Endothelial cell of umbilical vein (primary cell): ENCODE results near the gene CYP46A1. TPM values are rescaled to one million over a fixed set of nuclear protein-coding genes. Genes with fewer than 3 reads are reported as not detected.

Experiments
- BruUV-seq: library from RNA; stranded (reverse); fragments of 400-500 nt; replicated peaks from 2 replicates; lab custom pipeline; 2021; lab: Mats Ljungman, UMichigan
- CTCF ChIA-PET: fragments of 300-600, 350-600 bp; sonication (Branson Sonifier 250); formaldehyde crosslinking; loops from one replicate; lab custom pipeline; 2021; ENCODE audit warnings: antibody characterized with exemption, inconsistent platforms; lab: Charles Lee
- POLR2A ChIA-PET: fragments of 300-600, 350-600 bp; sonication (Branson Sonifier 250); formaldehyde crosslinking; loops from one replicate; lab custom pipeline; 2021; ENCODE audit warnings: antibody characterized with exemption, inconsistent platforms; lab: Charles Lee
- DNase-seq: peaks from one replicate; pipeline ENCODE4 v3.0.0-alpha.2; 2011; ENCODE audit warnings: low read depth, low spot score
- FAIRE-seq: peaks from 2 replicates; lab custom pipeline; 2011; peaks lifted over from hg19 to GRCh38; lab: Jason Lieb, UNC
- H2AFZ ChIP-seq: 2 replicates; pipeline ENCODE4 v1.6.0; 2012; ENCODE audit warnings: low read depth, low read length, control low read depth, inconsistent platforms
- H3K27ac ChIP-seq: 2 replicates; pipeline ENCODE4 v1.5.1; 2011; ENCODE audit warnings: low read depth, mild to moderate bottlenecking, control low read depth, low read length, moderate library complexity; ENCODE audit not compliant: insufficient read depth
- H3K27me3 ChIP-seq, 2 experiments: 2 replicates each; pipeline versions ENCODE4 v1.6.0 to v1.6.1; 2011; ENCODE audit warnings: low read length in 2 of 2, mixed read lengths in 1 of 2; ENCODE audit not compliant: control insufficient read depth in 2 of 2, insufficient read depth in 2 of 2
- H3K36me3 ChIP-seq, 2 experiments: 2 replicates in 1 of 2; 3 replicates in 1 of 2; pipeline ENCODE4 v1.5.1; 2011; ENCODE audit warnings: low read length in 2 of 2, mild to moderate bottlenecking in 1 of 2, moderate library complexity in 1 of 2; ENCODE audit not compliant: control insufficient read depth in 2 of 2, insufficient read depth in 2 of 2; ENCODE audit errors: extremely low read depth in 1 of 2
- H3K4me1 ChIP-seq: 3 replicates; pipeline ENCODE4 v1.5.1; 2011; ENCODE audit warnings: mild to moderate bottlenecking, low read length; ENCODE audit not compliant: control insufficient read depth, insufficient read depth; ENCODE audit errors: extremely low read depth
- H3K4me2 ChIP-seq: 2 replicates; pipeline ENCODE4 v1.6.1; 2011; ENCODE audit warnings: low read length, control low read depth, mixed read lengths; ENCODE audit not compliant: insufficient read depth
- H3K4me3 ChIP-seq, 3 experiments: fragments of 200-600 bp in 1 of 3; sonication (generic), shearing (Covaris generic) in 1 of 3; replicated peaks in 1 of 3; 2 replicates each; pipeline ENCODE4 v1.5.1; 2011 to 2016; ENCODE audit warnings: control low read depth in 3 of 3, low read length in 3 of 3, mild to moderate bottlenecking in 2 of 3, inconsistent platforms in 1 of 3, low read depth in 1 of 3, moderate library complexity in 1 of 3; ENCODE audit not compliant: insufficient read depth in 1 of 3
- H3K79me2 ChIP-seq: 2 replicates; pipeline ENCODE4 v1.6.0; 2012; ENCODE audit warnings: low read length, inconsistent platforms; ENCODE audit not compliant: control insufficient read depth, insufficient read depth
- H3K9ac ChIP-seq: replicated peaks from 2 replicates; pipeline ENCODE3; 2011; ENCODE audit warnings: low read length, control low read depth; ENCODE audit not compliant: insufficient read depth; ENCODE audit errors: extremely low read depth
- H3K9me1 ChIP-seq: replicated peaks from 3 replicates; pipeline ENCODE4 v1.6.0; 2011; ENCODE audit warnings: mild to moderate bottlenecking, low read length; ENCODE audit not compliant: control insufficient read depth, insufficient read depth; ENCODE audit errors: extremely low read depth
- H3K9me3 ChIP-seq: replicated peaks from 2 replicates; pipeline ENCODE4 v1.5.1; 2012; ENCODE audit warnings: low read length, inconsistent platforms; ENCODE audit not compliant: control insufficient read depth, insufficient read depth
- H4K20me1 ChIP-seq: replicated peaks from 2 replicates; pipeline ENCODE3; 2011; ENCODE audit warnings: mild to moderate bottlenecking, low read length; ENCODE audit not compliant: control insufficient read depth, insufficient read depth; ENCODE audit errors: extremely low read depth
- FOS ChIP-seq: IDR thresholded peaks from 2 replicates; pipeline ENCODE4 v1.6.1; 2011; ENCODE audit warnings: mild to moderate bottlenecking, low read length, moderate library complexity, borderline replicate concordance; ENCODE audit not compliant: insufficient read depth
- GATA2 ChIP-seq: IDR thresholded peaks from 2 replicates; pipeline ENCODE4 v1.7.0; 2011; ENCODE audit warnings: low read depth, mild to moderate bottlenecking, moderate library complexity, mixed read lengths, low read length; ENCODE audit not compliant: insufficient read length, insufficient read depth
- JUN ChIP-seq: IDR thresholded peaks from 2 replicates; pipeline ENCODE4 v1.6.1; 2011; ENCODE audit warnings: borderline replicate concordance, low read depth; ENCODE audit not compliant: insufficient read length, insufficient read depth
- MYC ChIP-seq: IDR thresholded peaks from one replicate; pipeline ENCODE4 v1.6.1; 2011; ENCODE audit warnings: mild to moderate bottlenecking, low read depth, low read length
- POLR2A ChIP-seq: IDR thresholded peaks from 2 replicates; pipeline ENCODE4 v1.6.1; 2012; ENCODE audit warnings: low read depth, mild to moderate bottlenecking, control low read depth, low read length
- dilution Hi-C: fragments of 300-500 bp; cut with MboI; formaldehyde crosslinking; loops from one replicate; pipeline ENCODE4 v1.15.0; 2019; ENCODE audit warnings: low sequenced_read_pairs; ENCODE audit not compliant: extremely low pct_ligation_motif_present
- intact Hi-C: fragments of 100-400 bp; cut with micrococcal nuclease; formaldehyde crosslinking; loops from one replicate; pipeline ENCODE4 v1.10.0; 2022
- polyA plus RNA-seq, 4 experiments: library from polyadenylated mRNA; depleted of rRNA in 3 of 4; stranded (reverse) in 3 of 4; unstranded in 1 of 4; fragments of >200 nt; gene quantifications; 2 replicates each; pipeline versions ENCODE4 v1.2.1 to v1.2.3, GENCODE V29; 2011 to 2012; ENCODE audit warnings: missing spikeins in 1 of 4
- total RNA-seq: library from RNA; stranded (reverse); gene quantifications from 2 replicates; pipeline ENCODE4 v1.2.3, GENCODE V29; 2021
- TF ChIP-seq, protein P1 (sequence below), 2 donors: IDR thresholded peaks; 1 replicate in 1 of 2; 2 replicates in 1 of 2; pipeline ENCODE4 v1.5.1; 2011; ENCODE audit warnings: low read length in 2 of 2, mild to moderate bottlenecking in 2 of 2, moderate library complexity in 2 of 2, control low read depth in 1 of 2, inconsistent platforms in 1 of 2, low read depth in 1 of 2; ENCODE audit not compliant: insufficient read depth in 1 of 2; ENCODE audit errors: extremely low read depth in 1 of 2
- TF ChIP-seq, protein P2 (sequence below): IDR thresholded peaks from 2 replicates; pipeline ENCODE4 v1.6.1; 2011; ENCODE audit not compliant: insufficient read depth, insufficient read length

Gene CYP46A1
- total and polyA plus RNA-seq, 2 donors (not counting 3 experiments of a cell fraction or from before 2014, with no cell fraction given), result 0.03 to 0.24 TPM

DNA sequence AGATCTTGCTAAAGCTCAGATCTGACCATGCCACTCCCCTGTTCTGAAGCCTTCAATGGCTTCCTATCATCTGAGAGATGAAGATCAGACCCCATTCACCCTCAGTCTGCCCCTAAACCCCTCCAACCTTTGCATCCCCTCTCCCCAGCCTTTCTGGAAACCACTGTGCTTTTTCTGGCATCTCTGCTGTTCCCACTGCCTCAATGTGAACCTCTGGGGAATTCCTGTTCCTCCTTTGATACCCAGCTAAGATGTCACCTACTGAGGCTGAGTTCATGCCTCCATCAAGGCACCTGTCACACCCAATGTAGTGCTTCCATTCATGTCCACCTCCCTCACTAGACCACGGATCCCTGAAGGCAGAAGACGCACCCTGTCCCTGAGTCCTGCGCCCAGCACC is 19.3 kb downstream of the CYP46A1 start:
- Histone ChIP-seq H3K4me3 (no peak overlapping the region), H3K36me3 (no peaks in the 10 kb centered on the region), H3K9me1 (no peaks in the 10 kb centered on the region), H4K20me1 (no peaks in the 10 kb centered on the region), H3K27me3 (no peaks in the 10 kb centered on the region), H3K9me3 (no peaks in the 10 kb centered on the region), H3K4me1 (no peaks in the 10 kb centered on the region), H2AFZ (no peak overlapping the region), H3K27ac (no peak overlapping the region), H3K79me2 (no peaks in the 10 kb centered on the region), H3K9ac (no peak overlapping the region), H3K4me2 (no peak overlapping the region)
- no peak for FAIRE-seq
- dilution Hi-C loops, result no loop called here
- no peak for DNase-seq
- TF ChIP-seq FOS (no peak), POLR2A (no peak), MYC (no peak), GATA2 (no peak)
- TF ChIP-seq, protein P1, sequence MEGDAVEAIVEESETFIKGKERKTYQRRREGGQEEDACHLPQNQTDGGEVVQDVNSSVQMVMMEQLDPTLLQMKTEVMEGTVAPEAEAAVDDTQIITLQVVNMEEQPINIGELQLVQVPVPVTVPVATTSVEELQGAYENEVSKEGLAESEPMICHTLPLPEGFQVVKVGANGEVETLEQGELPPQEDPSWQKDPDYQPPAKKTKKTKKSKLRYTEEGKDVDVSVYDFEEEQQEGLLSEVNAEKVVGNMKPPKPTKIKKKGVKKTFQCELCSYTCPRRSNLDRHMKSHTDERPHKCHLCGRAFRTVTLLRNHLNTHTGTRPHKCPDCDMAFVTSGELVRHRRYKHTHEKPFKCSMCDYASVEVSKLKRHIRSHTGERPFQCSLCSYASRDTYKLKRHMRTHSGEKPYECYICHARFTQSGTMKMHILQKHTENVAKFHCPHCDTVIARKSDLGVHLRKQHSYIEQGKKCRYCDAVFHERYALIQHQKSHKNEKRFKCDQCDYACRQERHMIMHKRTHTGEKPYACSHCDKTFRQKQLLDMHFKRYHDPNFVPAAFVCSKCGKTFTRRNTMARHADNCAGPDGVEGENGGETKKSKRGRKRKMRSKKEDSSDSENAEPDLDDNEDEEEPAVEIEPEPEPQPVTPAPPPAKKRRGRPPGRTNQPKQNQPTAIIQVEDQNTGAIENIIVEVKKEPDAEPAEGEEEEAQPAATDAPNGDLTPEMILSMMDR (IDR thresholded peaks at IDR 0.05; ENCODE audit: extremely low read depth in 1 of 2, insufficient read depth in 1 of 2, low read depth in 1 of 2, low read length in 2 of 2), result no peak
- TF ChIP-seq, protein P2, sequence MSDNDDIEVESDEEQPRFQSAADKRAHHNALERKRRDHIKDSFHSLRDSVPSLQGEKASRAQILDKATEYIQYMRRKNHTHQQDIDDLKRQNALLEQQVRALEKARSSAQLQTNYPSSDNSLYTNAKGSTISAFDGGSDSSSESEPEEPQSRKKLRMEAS, result no peak
- POLR2A ChIA-PET, result no interaction called here
- CTCF ChIA-PET, result no interaction called here
- BruUV-seq, result no TSS peak
- intact Hi-C loops, result no loop called here

DNA sequence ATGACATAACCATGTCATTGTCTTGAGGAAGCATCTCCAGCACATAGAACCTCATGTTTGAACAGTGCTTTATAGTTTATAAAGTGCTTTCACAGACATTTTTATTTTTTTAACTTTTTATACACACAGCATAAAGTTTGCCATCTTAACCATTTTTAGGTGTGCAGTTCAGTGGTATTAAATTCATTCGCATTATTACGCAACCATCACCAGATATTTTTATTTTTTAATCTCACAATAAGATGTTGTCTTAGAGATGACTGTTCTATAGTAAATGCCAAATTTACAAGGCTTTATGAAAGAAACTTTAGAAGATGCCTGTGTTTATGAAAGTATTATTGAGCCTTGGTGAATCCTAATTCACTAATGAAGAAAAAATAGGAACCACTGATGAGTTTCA is 19.9 kb downstream of the CYP46A1 start:
- H3K79me2 ChIP-seq, result no peaks in the 10 kb centered on the region
- H4K20me1 ChIP-seq, result no peaks in the 10 kb centered on the region
- ChIA-PET CTCF (no interaction called here), POLR2A (no interaction called here)
- dilution Hi-C loops, result no loop called here
- no peak overlapping the region for H3K4me3 ChIP-seq
- H3K9me1 ChIP-seq, result no peaks in the 10 kb centered on the region
- DNase-seq (no peak), FAIRE-seq (no peak)
- H3K9ac ChIP-seq, result no peak overlapping the region
- H3K4me2 ChIP-seq, result no peak overlapping the region
- TF ChIP-seq MYC, result no peak
- TF ChIP-seq, protein P1 (IDR thresholded peaks at IDR 0.05; ENCODE audit: extremely low read depth in 1 of 2, insufficient read depth in 1 of 2, low read depth in 1 of 2, low read length in 2 of 2), result no peak
- TF ChIP-seq JUN, result no peak
- no peak overlapping the region for H3K27ac ChIP-seq
- no peaks in the 10 kb centered on the region for H3K9me3 ChIP-seq
- no peak overlapping the region for H2AFZ ChIP-seq
- H3K36me3 ChIP-seq, result no peaks in the 10 kb centered on the region
- intact Hi-C loops, result no loop called here
- H3K27me3 ChIP-seq, result peaks cover 0 to 3% of the 10 kb centered on the region in 2 experiments
- no peaks in the 10 kb centered on the region for H3K4me1 ChIP-seq
- no TSS peak for BruUV-seq
